K562 (cell line): ENCODE measurements around the gene LCE1B. TPM values are rescaled to one million over a fixed set of nuclear protein-coding genes. Genes with fewer than 3 reads are reported as not detected.

Experiments used
- ATAC-seq: fragments of 200-7000 bp; cut with Tn5 transposase; 3 replicates; pipeline ENCODE4 v1.9.1; 2020; ENCODE audit warnings: moderate library complexity
- Bru-seq: library from RNA; stranded (reverse); fragments of 400-500 nt; gene quantifications from one replicate; lab custom pipeline; 2021; lab: Mats Ljungman, UMichigan
- BruChase-seq, 2 experiments: library from RNA; stranded (reverse); fragments of 400-500 nt; gene quantifications; one replicate each; lab custom pipeline; 2021; lab: Mats Ljungman, UMichigan
- BruUV-seq: library from RNA; stranded (reverse); fragments of 400-500 nt; replicated peaks from 2 replicates; lab custom pipeline; 2021; lab: Mats Ljungman, UMichigan
- CTCF ChIA-PET: fragments of 300-600 bp; formaldehyde crosslinking; extraction: SDS; loops from one replicate; lab custom pipeline; 2021; ENCODE audit warnings: low intra/inter-chr PET ratio; lab: Yijun Ruan, JAX
- POLR2A ChIA-PET: fragments of 300-600, 350-650 bp; sonication (Branson Sonifier 250); formaldehyde crosslinking; extraction: SDS; loops from one replicate; lab custom pipeline; 2021; ENCODE audit warnings: antibody characterized with exemption, inconsistent platforms; lab: Yijun Ruan, JAX
- DNase-seq, 4 experiments: peaks; one replicate each; pipeline versions ENCODE4 v3.0.0 to v3.0.0-alpha.2; 2011 to 2018; ENCODE audit warnings: low spot score in 3 of 4, mixed read lengths in 3 of 4; ENCODE audit errors: extremely low read depth in 1 of 4
- FAIRE-seq: peaks from 2 replicates; lab custom pipeline; 2011; peaks lifted over from hg19 to GRCh38; lab: Jason Lieb, UNC
- H2AFZ ChIP-seq: 2 replicates; pipeline ENCODE4 v1.6.0; 2011; ENCODE audit warnings: low read depth, low read length, control low read depth, inconsistent platforms
- H3K27ac ChIP-seq: fragments of 200-600 bp; 3 replicates; pipeline ENCODE4 v1.8.0; 2011; ENCODE audit warnings: low read depth, mild to moderate bottlenecking, control low read depth, inconsistent platforms, low read length, moderate library complexity, mixed read lengths; ENCODE audit errors: extremely low read depth
- H3K27me3 ChIP-seq, 2 experiments: fragments of 300-600 bp in 1 of 2; 2 replicates in 1 of 2; 3 replicates in 1 of 2; pipeline versions ENCODE4 v1.6.0 to v1.8.0; 2011; ENCODE audit warnings: inconsistent platforms in 2 of 2, low read length in 2 of 2, mild to moderate bottlenecking in 1 of 2, mixed read lengths in 1 of 2, moderate library complexity in 1 of 2; ENCODE audit not compliant: control insufficient read depth in 2 of 2, insufficient read depth in 2 of 2
- H3K36me3 ChIP-seq: fragments of 300-600 bp; 3 replicates; pipeline ENCODE4 v1.8.0; 2011; ENCODE audit warnings: mild to moderate bottlenecking, low read length, inconsistent platforms; ENCODE audit not compliant: control insufficient read depth, insufficient read depth
- H3K4me1 ChIP-seq, 2 experiments: fragments of 200-600 bp in 1 of 2; replicated peaks in 1 of 2; 2 replicates in 1 of 2; 3 replicates in 1 of 2; pipeline versions ENCODE4 v1.5.1 to v1.8.0; 2011; ENCODE audit warnings: inconsistent platforms in 2 of 2, low read length in 2 of 2, mild to moderate bottlenecking in 1 of 2, mixed read lengths in 1 of 2, moderate library complexity in 1 of 2; ENCODE audit not compliant: control insufficient read depth in 2 of 2, insufficient read depth in 2 of 2
- H3K4me2 ChIP-seq: 2 replicates; pipeline ENCODE4 v1.6.1; 2011; ENCODE audit warnings: low read length, control low read depth, inconsistent platforms, mixed read lengths; ENCODE audit not compliant: insufficient read depth
- H3K4me3 ChIP-seq: fragments of 200-600 bp; sonication (generic), shearing (Covaris generic); 2 replicates; pipeline ENCODE4 v1.5.1; 2016; ENCODE audit warnings: control low read depth, inconsistent platforms
- H3K79me2 ChIP-seq: fragments of 200-600 bp; 3 replicates; pipeline ENCODE4 v1.8.0; 2011; ENCODE audit warnings: low read length, inconsistent platforms; ENCODE audit not compliant: control insufficient read depth, insufficient read depth
- H3K9ac ChIP-seq, 2 experiments: 2 replicates each; pipeline versions ENCODE4 v1.6.0 to v1.6.1; 2011; ENCODE audit warnings: low read depth in 2 of 2, low read length in 2 of 2, control low read depth in 1 of 2, inconsistent platforms in 1 of 2, mild to moderate bottlenecking in 1 of 2, mixed read lengths in 1 of 2; ENCODE audit not compliant: insufficient read depth in 1 of 2
- H3K9me1 ChIP-seq: one replicate; pipeline ENCODE4 v1.6.0; 2011; ENCODE audit warnings: inconsistent platforms, mild to moderate bottlenecking, low read length, moderate library complexity; ENCODE audit not compliant: control insufficient read depth, insufficient read depth
- H3K9me3 ChIP-seq: replicated peaks from 2 replicates; pipeline ENCODE4 v1.5.1; 2011; ENCODE audit warnings: low read depth, low read length, inconsistent platforms; ENCODE audit not compliant: control insufficient read depth, insufficient read depth
- H4K20me1 ChIP-seq: replicated peaks from 2 replicates; pipeline ENCODE4 v1.6.1; 2011; ENCODE audit warnings: low read length, inconsistent platforms, mixed read lengths; ENCODE audit not compliant: control insufficient read depth, insufficient read depth
- ARID2 ChIP-seq: fragments of 450-650 bp; IDR thresholded peaks from 2 replicates; pipeline ENCODE4 v1.6.1; 2017; ENCODE audit warnings: antibody characterized with exemption, mild to moderate bottlenecking
- CBX5 ChIP-seq: IDR thresholded peaks from 2 replicates; pipeline ENCODE4 v1.6.1; 2014; ENCODE audit warnings: low read depth, borderline replicate concordance
- MBD2 ChIP-seq: sonication (generic); IDR thresholded peaks from 2 replicates; pipeline ENCODE4 v1.6.1; 2016; ENCODE audit warnings: low read depth, borderline replicate concordance
- MEIS2 ChIP-seq: fragments of 450-650 bp; IDR thresholded peaks from 2 replicates; pipeline ENCODE4 v1.6.1; 2014; ENCODE audit warnings: mild to moderate bottlenecking; ENCODE audit not compliant: partially characterized antibody
- ZBTB9 ChIP-seq: fragments of 450-650 bp; formaldehyde crosslinking; IDR thresholded peaks from 2 replicates; pipeline ENCODE4 v1.4.0; 2020; ENCODE audit warnings: mild to moderate bottlenecking, moderate library complexity
- ZFP1 ChIP-seq: fragments of 450-650 bp; formaldehyde crosslinking; IDR thresholded peaks from 2 replicates; pipeline ENCODE4 v1.4.0; 2020; ENCODE audit warnings: mild to moderate bottlenecking, mixed read lengths
- ZNF589 ChIP-seq: fragments of 200-800 bp; sonication (Bioruptor generic); IDR thresholded peaks from 2 replicates; pipeline ENCODE4 v1.6.1; 2016; ENCODE audit warnings: low read depth, missing genetic modification characterization, missing compliant biosample characterization
- ZNF740 ChIP-seq, 3 experiments: fragments of 200-800 bp in 1 of 3; sonication (Bioruptor generic) in 1 of 3; sonication (generic) in 1 of 3; formaldehyde crosslinking in 1 of 3; IDR thresholded peaks; 2 replicates each; pipeline versions ENCODE4 v1.6.1 to v1.8.0; 2016 to 2022; ENCODE audit warnings: mild to moderate bottlenecking in 2 of 3, missing compliant biosample characterization in 2 of 3, missing genetic modification characterization in 2 of 3, missing genetic modification reagents in 1 of 3
- WGBS: fragments of 100-300 bp; shearing (Covaris generic); methylation state at CpG from one replicate; pipeline ENCODE4 v1.1.6; 2016; ENCODE audit warnings: low coverage, mixed read lengths; ENCODE audit not compliant: insufficient coverage; ENCODE audit errors: missing lambda C conversion rate; 5-methylcytosine and 5-hydroxymethylcytosine counted together
- in situ Hi-C: fragments of 300-500 bp; cut with MboI; formaldehyde crosslinking; loops from 4 replicates; pipeline ENCODE4 v1.15.0; 2018; ENCODE audit warnings: inconsistent platforms, mixed read lengths
- intact Hi-C: fragments of 100-400 bp; cut with micrococcal nuclease; formaldehyde crosslinking; loops from 2 replicates; pipeline ENCODE4 v1.14.2; 2022
- long read RNA-seq, 3 experiments: library from polyadenylated mRNA in 2 of 3; library from RNA in 1 of 3; unstranded in 2 of 3; stranded (forward) in 1 of 3; transcript quantifications; one replicate each; pipeline ENCODE4 v2.0.0, GENCODE V29; 2019 to 2022
- polyA minus RNA-seq, 3 experiments: library from RNA; depleted of rRNA, polyadenylated mRNA; stranded (reverse); fragments of >200 nt; gene quantifications; 2 replicates each; pipeline ENCODE4 v1.2.3, GENCODE V29; 2011
- polyA plus RNA-seq, 8 experiments: library from polyadenylated mRNA; depleted of rRNA in 4 of 8; stranded (reverse) in 5 of 8; unstranded in 3 of 8; fragments of >200 nt; fragmentation: Nextera tagmentation in 2 of 8; fragmentation: Illumina TruSeq in 1 of 8; extraction: Ambion mirVana in 2 of 8; extraction: Trizol in 1 of 8; gene quantifications; 2 replicates each; pipeline versions ENCODE4 v1.2.1 to v1.2.3, GENCODE V29; 2011 to 2014; ENCODE audit warnings: inconsistent platforms in 1 of 8, missing spikeins in 1 of 8
- total RNA-seq, 7 experiments: library from RNA; depleted of rRNA in 6 of 7; stranded (reverse); fragments of >200 nt in 6 of 7; fragmentation: Illumina TruSeq in 2 of 7; extraction: Trizol in 2 of 7; gene quantifications; 2 replicates each; pipeline versions ENCODE4 v1.2.1 to v1.2.3, GENCODE V29; 2011 to 2021; ENCODE audit warnings: low replicate concordance in 1 of 7

The LCE1B gene
- total RNA-seq (2011; cell fraction: chromatin; rRNA removed; ENCODE audit: low replicate concordance), result not detected in 2 replicates
- not detected in 2 replicates for total RNA-seq (2011; cell fraction: nucleolus; rRNA removed)
- total RNA-seq (2011; cell fraction: nucleoplasm; rRNA removed), result not detected in 2 replicates
- not detected in 2 replicates for total RNA-seq (2014; rRNA removed)
- total RNA-seq (2014; rRNA removed; fragmentation: Illumina TruSeq; extraction: Trizol), result not detected in 2 replicates
- total RNA-seq (2015; rRNA removed; fragmentation: Illumina TruSeq; extraction: Trizol), result not detected in 2 replicates
- not detected in 2 replicates for total RNA-seq (2021)
- polyA plus RNA-seq (2011; rRNA removed), result not detected in 2 replicates
- polyA plus RNA-seq (2011; cell fraction: cytosol; rRNA removed), result not detected in 2 replicates
- not detected in 2 replicates for polyA plus RNA-seq (2011; cell fraction: nucleus; rRNA removed)
- not detected in 2 replicates for polyA plus RNA-seq (2012)
- not detected in 2 replicates for polyA plus RNA-seq (2014; fragmentation: Illumina TruSeq; extraction: Trizol)
- not detected for polyA plus RNA-seq (2014; fragmentation: Nextera tagmentation; extraction: Ambion mirVana)
- polyA plus RNA-seq (2014; rRNA removed), result not detected in 2 replicates
- polyA minus RNA-seq (2011; rRNA and poly(A)+ RNA removed), result not detected in 2 replicates
- not detected in 2 replicates for polyA minus RNA-seq (2011; cell fraction: cytosol; rRNA and poly(A)+ RNA removed)
- not detected in 2 replicates for polyA minus RNA-seq (2011; cell fraction: nucleus; rRNA and poly(A)+ RNA removed)
- Bru-seq, nascent RNA, result not detected
- BruChase-seq, experiment 1, labeled RNA remaining after a 2-hour chase, result not detected
- BruChase-seq, experiment 2, labeled RNA remaining after a 6-hour chase, result not detected
- long read RNA-seq, experiment 1, result 0 reads
- long read RNA-seq, experiment 2, result 0 reads
- long read RNA-seq, experiment 3, result 0 reads

- no peak for FAIRE-seq
- Histone ChIP-seq H3K4me3 (no peak within 1 kb of the TSS), H3K4me1 (no peaks in the 10 kb centered on the region), H3K9me1 (no peaks in the 10 kb centered on the region), H3K9me3 (no peaks in the 10 kb centered on the region), H3K36me3 (no peaks in the 10 kb centered on the region), H3K27me3 (no peaks in the 10 kb centered on the region), H3K4me2 (no peak within 1 kb of the TSS), H2AFZ (no peak within 1 kb of the TSS), H4K20me1 (no peaks in the 10 kb centered on the region), H3K79me2 (no peaks in the 10 kb centered on the region), H3K9ac (no peak within 1 kb of the TSS), H3K27ac (no peak within 1 kb of the TSS)
- BruUV-seq, result no TSS peak
- ATAC-seq, result no peak
- DNase-seq, result no peak
- WGBS, result 0% methylated on average over 2 of the region's 2 CpGs
- ChIA-PET CTCF (no interaction called here), POLR2A (no interaction called here)
- in situ Hi-C loops, result no loop called here
- intact Hi-C loops, result no loop called here
- TF ChIP-seq ZBTB9 (CRISPR knock-in tag), result no peak
- no peak for TF ChIP-seq CBX5
- TF ChIP-seq ZNF740 (CRISPR knock-in tag; IDR thresholded peaks at IDR 0.05), result no peak
- no peak for TF ChIP-seq ZNF740 (tag; IDR thresholded peaks at IDR 0.05)
- no peak for TF ChIP-seq ARID2
- no peak for TF ChIP-seq MBD2
- TF ChIP-seq MEIS2, result no peak
- no peak for TF ChIP-seq ZNF589 (CRISPR knock-in tag)
- no peak for TF ChIP-seq ZFP1 (CRISPR knock-in tag)
Observed at GRCh38 chr1:152811671-152812070, at the start of gene LCE1B. TSS of gene LCE1B (plus strand) at chr1:152811971. CDS start at chr1:152812447, 476 bp downstream.
